GM10847 (cell line): ENCODE data around the gene GPR3.

ENCODE experiments used
- POLR2A ChIP-seq: IDR thresholded peaks from 2 replicates; pipeline ENCODE4 v1.6.1; 2011; ENCODE audit not compliant: insufficient read length; ENCODE audit errors: extremely low read depth

The GPR3 gene, protein sequence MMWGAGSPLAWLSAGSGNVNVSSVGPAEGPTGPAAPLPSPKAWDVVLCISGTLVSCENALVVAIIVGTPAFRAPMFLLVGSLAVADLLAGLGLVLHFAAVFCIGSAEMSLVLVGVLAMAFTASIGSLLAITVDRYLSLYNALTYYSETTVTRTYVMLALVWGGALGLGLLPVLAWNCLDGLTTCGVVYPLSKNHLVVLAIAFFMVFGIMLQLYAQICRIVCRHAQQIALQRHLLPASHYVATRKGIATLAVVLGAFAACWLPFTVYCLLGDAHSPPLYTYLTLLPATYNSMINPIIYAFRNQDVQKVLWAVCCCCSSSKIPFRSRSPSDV

DNA sequence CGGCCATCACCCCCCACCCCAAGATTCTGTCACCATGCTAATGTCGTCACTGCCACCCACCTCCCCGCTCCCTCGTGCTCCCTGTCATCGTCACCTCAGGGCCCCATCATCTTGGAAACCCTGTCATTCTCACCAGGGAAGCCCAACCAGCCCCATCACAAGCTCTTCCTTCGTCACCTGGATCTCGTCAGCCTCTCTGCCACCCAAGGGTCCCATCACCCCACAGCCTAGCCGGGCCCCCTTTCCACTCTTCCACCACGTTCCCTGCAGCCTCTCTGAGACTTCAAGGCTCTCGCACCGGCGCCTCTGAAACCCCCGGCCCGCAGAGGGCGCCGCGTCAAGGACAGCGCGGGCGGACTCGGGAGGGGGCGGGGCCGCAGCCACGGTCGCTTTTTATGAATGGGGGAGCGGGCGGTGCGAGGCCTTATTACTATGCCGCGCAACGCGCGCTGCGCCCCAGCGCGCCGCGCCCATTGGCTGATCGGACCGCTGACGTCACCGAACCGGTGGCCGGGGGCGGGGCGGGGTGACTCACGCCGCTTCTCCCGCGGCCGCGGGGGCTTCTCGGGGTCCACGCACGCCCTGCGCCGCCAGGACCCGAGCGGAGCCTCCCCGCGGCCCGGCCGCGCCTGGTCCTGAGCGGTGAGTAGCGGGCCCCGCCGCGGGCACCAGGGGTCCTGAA, at the start of gene GPR3:
GPR3 (plus strand) TSS at position 527 of the 682 bp plus-strand sequence. CDS start 1,177 bp downstream, outside the sequence.
- no peak for TF ChIP-seq POLR2A

DNA sequence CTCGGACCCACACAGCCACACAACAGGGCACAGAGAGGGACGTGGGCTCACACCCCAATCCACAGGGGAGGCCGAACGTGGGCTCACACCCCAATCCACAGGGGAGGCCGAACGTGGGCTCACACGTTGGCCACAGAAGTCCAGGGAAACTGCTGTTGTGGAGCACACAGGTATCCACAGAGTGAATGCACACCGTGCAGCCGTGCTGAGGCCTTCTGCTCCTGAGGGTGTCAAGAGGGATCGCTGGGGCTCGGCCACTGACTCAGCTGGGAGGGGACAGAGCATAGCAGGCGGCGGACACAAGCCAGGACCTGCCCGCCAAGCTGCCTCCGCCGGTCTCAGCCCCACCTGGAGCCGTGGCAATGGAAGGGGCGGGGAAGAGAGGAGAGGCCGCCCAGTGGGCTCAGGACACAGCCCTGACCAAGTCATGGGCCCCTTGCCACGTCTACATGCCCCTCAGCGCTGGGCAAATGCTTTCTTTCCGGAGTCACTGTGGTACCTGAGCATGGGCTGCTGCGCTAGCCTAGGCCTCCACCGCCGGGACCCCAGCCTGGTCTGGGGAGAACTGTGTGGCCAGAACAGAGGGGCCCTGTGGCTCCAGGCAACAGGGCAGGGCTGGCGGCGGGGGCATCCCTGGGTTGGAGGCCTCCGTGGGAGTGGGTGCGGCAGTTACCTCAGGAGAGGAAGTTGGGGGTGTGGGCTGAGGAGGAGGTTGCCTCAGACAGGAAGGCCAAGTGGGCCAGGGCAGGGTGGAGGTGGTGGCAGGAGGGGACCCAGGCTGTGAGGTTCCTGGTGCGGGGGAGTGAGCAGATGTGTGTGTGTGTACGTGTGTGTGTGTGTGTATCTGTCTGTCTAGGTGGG, 49.4 kb upstream of the GPR3 start:
- TF ChIP-seq POLR2A, result no peak

DNA sequence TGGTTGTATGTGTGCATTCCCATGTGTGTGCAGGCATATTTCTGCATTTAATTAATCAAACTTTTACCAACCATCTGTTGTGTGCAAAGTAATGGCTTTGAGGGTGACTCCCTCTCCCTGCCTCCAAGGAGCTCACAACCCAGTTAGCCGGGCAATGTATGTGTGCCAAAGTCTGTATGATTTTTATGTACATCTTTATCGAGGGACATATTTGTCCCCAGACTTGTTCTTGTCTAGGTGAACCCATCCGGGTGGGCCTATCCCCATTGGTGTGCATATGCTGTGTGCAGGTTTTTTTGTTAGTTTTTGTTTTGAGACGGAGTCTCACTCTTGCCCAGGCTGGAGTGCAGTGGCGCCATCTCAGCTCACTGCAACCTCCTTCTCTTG, 48.8 kb upstream of the GPR3 start:
- no peak for TF ChIP-seq POLR2A

DNA sequence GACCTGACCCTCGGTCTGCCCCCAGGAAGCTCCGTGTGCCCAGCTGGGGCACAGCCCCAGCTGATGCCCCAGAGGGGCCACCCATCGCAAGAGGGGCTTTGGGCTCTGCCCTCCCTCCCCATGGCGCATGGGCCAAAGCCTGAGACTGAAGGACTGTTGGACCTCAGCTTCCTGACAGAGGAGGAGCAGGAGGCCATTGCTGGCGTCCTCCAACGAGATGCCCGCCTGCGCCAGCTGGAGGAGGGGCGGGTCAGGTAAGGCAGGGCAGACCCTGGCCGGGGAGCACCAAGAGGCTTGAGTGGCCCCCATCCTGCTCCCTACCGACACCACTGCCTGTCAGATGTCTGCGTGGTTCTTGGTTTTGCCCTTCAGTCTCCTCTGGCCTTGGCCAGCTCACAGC, 47.1 kb upstream of the GPR3 start:
- no peak for TF ChIP-seq POLR2A

DNA sequence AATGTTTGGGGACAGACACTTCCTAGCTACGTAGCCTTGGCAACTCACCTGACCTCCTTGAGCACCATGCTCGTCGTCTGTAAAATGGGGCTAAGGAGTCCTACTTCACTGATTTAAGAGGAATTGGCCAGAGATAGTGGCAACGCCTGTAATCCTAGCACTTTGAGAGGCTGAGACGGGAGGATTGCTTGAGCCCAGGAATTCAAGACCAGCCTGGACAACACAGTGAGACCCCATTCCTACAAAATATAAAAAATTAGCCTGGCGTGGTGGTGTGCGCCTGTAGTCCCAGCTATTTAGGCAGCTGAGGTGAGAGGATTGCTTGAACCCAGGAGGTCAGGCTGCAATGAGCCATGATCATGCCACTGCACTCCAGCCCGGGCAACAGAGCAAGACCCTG, 46.1 kb upstream of the GPR3 start:
- no peak for TF ChIP-seq POLR2A

DNA sequence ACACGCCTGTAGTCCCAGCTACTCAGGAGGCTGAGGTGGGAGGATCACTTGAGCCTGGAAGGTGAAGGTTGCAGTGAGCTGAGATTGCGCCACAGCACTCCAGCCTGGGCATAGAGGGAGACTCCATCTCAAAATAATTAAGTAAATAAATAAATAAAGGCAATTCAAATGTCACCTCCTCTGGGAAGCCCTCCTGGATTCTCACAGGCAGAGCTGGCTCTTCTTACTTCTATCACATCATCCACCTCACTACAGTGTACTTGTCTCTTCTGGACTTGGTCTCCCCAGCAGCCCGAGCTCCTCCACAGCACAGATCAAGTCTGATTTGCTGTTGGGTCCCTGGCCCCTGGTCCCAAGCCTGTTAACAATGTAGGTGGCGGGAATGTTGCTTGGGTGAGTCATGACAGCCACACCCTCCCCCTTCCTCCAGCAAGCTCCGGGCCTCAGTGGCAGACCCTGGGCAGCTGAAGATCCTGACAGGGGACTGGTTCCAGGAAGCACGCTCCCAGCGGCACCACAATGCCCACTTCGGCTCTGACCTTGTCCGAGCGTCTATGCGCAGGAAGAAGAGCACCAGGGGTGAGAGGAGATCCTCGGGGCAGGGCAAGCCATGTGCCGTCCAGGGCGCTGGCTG, 45.3 kb upstream of the GPR3 start:
- no peak for TF ChIP-seq POLR2A

DNA sequence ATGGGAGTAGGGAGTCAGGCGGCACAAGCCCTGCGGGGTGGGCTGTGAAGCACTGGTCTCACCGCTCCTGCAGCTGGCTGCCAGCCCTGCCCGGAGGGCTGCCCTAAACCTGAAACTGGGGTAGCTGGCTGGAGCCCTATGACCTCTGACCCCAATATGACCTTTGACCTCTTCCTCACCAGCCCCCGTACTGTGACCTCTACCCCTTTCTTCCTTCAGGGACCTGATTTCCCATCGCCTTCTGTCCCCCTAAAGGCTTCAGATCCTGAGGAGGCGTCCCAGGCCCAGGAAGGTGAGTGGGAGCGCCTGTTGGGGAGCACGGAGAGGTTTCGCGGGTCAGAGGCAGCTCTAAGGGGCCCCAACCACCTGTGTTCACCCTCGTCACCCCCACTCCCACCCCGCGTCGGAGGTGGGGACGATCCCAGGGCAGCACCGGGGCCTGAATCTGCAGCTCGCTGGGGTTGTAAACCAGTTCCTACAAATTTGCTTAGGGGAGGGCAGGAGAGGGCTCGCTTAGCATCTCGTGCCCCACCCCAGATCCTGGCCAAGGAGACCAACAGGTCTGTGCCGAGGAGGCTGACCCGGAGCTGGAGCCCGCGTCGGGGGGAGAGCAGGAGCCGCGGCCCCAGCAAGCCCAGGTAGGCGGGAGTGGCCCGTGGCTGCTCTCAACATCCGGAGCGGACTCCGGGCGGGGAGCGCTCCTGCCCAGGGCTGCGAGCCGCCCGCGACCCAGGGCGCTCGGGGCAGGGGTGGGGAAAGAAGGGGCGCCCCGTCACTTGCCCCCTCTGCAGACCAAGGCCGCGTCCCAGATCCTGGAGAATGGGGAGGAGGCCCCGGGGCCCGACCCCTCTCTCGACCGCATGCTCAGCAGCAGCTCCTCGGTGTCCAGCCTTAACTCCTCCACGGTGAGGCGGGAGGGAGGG, 43.3 kb upstream of the GPR3 start:
- no peak for TF ChIP-seq POLR2A

DNA sequence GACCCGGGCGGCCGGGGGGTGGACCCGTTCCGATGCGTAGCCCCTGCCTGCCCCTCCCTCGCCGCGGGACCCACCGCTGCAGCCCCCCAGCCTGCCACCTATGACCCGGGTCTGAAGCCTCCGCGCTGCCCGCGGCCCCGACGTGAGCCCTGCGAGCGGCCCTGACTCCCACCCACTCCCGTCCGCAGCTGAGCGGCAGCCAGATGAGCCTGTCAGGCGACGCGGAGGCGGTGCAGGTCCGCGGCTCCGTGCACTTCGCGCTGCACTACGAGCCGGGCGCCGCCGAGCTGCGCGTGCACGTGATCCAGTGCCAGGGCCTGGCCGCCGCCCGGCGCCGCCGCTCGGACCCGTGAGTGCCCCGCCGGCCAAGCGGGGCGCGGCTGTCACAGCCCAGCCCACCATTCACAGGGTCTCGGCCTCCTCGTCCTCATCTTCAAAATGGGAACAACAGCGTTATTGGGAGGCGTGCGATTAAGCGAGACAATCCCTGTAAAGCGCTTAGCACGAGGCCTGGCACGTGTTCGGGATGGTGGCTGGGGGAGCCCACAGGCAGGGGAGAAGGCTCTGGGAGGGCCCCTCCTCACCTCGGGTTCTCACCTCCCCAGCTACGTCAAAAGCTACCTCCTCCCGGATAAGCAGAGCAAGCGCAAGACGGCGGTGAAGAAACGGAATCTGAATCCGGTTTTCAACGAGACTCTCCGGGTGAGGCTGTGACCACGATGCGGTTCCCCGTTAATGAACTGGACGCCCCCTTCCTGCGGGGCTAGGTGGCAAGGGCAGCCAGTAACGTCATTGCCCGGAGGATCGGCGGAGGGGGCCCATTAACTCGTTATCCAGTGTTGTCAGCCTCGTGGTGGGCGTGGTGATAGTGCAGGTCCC, 42.4 kb upstream of the GPR3 start:
- no peak for TF ChIP-seq POLR2A

DNA sequence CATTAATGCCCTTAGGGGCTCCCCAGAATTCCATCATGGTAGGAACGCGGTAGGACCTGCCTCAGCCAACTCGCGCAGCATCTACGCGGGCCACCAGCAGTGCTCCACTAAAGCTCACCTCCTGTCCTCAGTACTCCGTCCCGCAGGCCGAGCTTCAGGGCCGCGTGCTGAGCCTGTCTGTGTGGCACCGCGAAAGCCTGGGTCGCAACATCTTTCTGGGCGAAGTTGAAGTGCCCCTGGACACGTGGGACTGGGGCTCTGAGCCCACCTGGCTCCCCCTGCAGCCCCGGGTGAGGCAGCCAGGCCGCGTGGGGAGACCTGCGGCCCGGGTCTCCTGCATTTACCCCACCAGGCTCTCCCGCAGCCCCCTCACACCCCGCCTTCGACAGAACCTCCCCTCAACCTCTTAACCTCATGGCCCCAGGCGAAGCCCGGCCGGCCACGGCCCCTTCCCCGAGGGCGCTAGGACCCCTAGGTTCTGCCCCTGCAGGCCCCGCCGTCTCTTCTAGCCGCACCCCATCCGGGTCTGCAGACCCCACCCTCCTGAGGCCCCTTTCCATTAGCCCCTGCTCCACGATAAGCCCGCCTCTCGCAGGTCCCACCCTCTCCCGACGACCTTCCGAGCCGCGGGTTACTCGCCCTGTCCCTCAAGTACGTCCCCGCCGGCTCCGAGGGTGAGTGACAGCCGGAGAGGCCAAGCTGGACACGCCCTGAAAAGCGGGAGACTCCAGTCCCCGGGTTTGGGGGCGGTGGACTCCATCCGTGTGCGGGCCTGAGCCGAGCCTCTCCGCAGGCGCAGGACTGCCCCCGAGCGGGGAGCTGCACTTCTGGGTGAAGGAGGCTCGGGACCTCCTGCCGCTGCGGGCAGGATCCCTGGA, 41.5 kb upstream of the GPR3 start:
- TF ChIP-seq POLR2A, result no peak

DNA sequence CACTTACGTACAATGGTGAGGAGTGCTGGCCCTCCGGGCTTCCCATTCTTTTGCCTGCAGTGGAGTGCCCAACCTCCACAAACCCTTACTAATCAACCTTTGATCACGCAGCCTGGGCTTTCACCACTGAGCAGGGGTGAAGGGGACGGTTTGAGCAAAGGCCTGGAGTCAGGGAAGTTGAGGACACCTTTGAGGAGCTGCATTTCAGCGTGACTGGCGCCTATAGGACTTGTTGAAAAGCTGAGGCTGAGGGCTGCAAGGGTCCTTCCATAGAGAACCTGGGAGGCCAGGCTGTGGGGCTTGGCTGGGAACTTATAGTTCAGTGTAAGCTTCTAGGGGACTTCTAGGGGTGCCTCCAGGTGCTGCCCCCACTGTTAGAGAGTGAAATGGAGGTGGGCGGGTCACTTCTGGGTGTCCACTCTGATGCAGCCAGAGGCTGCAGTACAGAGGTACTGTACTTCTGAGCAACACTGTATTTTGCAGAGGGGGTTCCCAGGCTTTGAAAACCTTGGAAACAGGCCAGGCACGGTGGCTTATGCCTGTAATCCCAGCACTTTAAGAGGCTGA, 40.8 kb upstream of the GPR3 start:
- TF ChIP-seq POLR2A, result no peak

DNA sequence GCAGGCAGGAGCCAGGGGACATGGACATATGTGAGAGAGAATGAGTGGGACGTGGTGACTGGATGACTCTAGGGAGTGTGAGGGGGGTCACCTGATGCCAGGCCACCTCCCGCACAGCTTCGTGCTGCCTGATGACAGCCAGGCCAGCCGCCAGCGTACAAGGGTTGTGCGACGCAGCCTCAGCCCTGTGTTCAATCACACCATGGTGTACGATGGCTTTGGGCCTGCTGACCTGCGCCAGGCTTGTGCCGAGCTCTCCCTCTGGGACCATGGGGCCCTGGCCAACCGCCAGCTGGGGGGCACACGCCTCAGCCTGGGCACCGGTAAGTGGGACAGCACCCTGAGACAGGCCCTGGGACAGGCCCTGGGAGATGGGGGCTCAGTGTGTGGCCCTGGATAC, 39.3 kb upstream of the GPR3 start:
- TF ChIP-seq POLR2A, result no peak

DNA sequence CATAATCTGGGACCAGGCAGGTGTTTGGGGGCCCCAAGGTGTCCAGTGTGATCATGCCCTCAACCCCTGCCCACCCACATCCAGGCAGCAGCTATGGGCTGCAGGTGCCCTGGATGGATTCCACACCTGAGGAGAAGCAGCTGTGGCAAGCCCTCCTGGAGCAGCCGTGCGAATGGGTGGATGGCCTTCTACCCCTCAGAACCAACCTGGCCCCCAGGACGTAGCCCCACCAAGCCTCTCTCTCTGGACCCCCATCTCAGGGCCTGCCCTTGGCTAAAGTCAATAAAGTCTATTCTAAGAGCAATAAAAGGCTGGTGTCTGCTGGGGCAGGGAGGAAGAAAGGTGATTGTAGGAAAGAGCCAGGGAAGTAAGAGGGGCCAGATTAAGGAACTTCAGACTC, 38.8 kb upstream of the GPR3 start:
- no peak for TF ChIP-seq POLR2A
